PC-3 (cell line): ENCODE measurements around the gene APMAP. TPM values are rescaled to one million over a fixed set of nuclear protein-coding genes. Genes with fewer than 3 reads are reported as not detected.

Experiments
- ATAC-seq: fragments of 200-7000 bp; cut with Tn5 transposase; 2 replicates; pipeline ENCODE4 v1.9.1; 2020; ENCODE audit warnings: mild to moderate bottlenecking, moderate library complexity
- BruUV-seq: library from RNA; stranded (reverse); fragments of 400-500 nt; replicated peaks from 2 replicates; lab custom pipeline; 2021; lab: Mats Ljungman, UMichigan
- CTCF ChIA-PET: fragments of 300-600 bp; sonication (Branson Sonifier 250); formaldehyde crosslinking; loops from one replicate; lab custom pipeline; 2022; ENCODE audit warnings: antibody characterized with exemption; lab: Charles Lee
- POLR2A ChIA-PET: fragments of 300-600 bp; sonication (Branson Sonifier 250); formaldehyde crosslinking; loops from one replicate; lab custom pipeline; 2022; ENCODE audit warnings: antibody characterized with exemption; ENCODE audit not compliant: unreplicated experiment; lab: Charles Lee
- DNase-seq: peaks from one replicate; pipeline ENCODE4 v3.0.0-alpha.2; 2015
- H2AFZ ChIP-seq: fragments of 300-600 bp; sonication (generic); 2 replicates; pipeline ENCODE4 v1.6.0; 2016; ENCODE audit warnings: antibody characterized with exemption, low read length
- H3F3A ChIP-seq: fragments of 300-600 bp; sonication (generic); one replicate; pipeline ENCODE4 v1.6.0; 2017; ENCODE audit warnings: antibody characterized with exemption, low read length, control low read depth, mild to moderate bottlenecking; ENCODE audit not compliant: unreplicated experiment
- H3K27ac ChIP-seq: fragments of 300-600 bp; sonication (generic); 2 replicates; pipeline ENCODE4 v1.5.1; 2016; ENCODE audit warnings: mild to moderate bottlenecking, low read length
- H3K27me3 ChIP-seq: fragments of 300-600 bp; sonication (generic); 2 replicates; pipeline ENCODE4 v1.6.1; 2016; ENCODE audit warnings: low read length, mixed read lengths
- H3K36me3 ChIP-seq: fragments of 300-600 bp; sonication (generic); 2 replicates; pipeline ENCODE4 v1.6.1; 2016; ENCODE audit warnings: low read depth, mixed run types, low read length, mixed read lengths
- H3K4me1 ChIP-seq: fragments of 300-600 bp; sonication (generic); 2 replicates; pipeline ENCODE4 v1.5.1; 2016; ENCODE audit warnings: low read length; ENCODE audit not compliant: insufficient read depth
- H3K4me2 ChIP-seq: fragments of 300-600 bp; sonication (generic); 2 replicates; pipeline ENCODE4 v1.6.0; 2016; ENCODE audit warnings: low read length
- H3K4me3 ChIP-seq: fragments of 300-600 bp; sonication (generic); 2 replicates; pipeline ENCODE4 v1.5.1; 2016; ENCODE audit warnings: mild to moderate bottlenecking, low read length, mixed read lengths
- H3K79me2 ChIP-seq: fragments of 300-600 bp; sonication (generic); 2 replicates; pipeline ENCODE4 v1.6.1; 2017; ENCODE audit warnings: low read length, mixed read lengths
- H3K9ac ChIP-seq: fragments of 300-600 bp; sonication (generic); 2 replicates; pipeline ENCODE4 v1.6.0; 2016; ENCODE audit warnings: mild to moderate bottlenecking, low read length
- H3K9me2 ChIP-seq: fragments of 300-600 bp; sonication (generic); replicated peaks from 2 replicates; pipeline ENCODE4 v1.6.1; 2016; ENCODE audit warnings: mixed run types, low read length, mixed read lengths
- H3K9me3 ChIP-seq: fragments of 300-600 bp; sonication (generic); 2 replicates; pipeline ENCODE4 v1.6.1; 2016; ENCODE audit warnings: low read length, mixed read lengths
- H4K20me1 ChIP-seq: fragments of 300-600 bp; sonication (generic); 2 replicates; pipeline ENCODE4 v1.6.1; 2016; ENCODE audit warnings: low read length, mixed read lengths
- EZH2 ChIP-seq: fragments of 300-600 bp; sonication (generic); IDR thresholded peaks from one replicate; pipeline ENCODE4 v1.6.1; 2017; ENCODE audit warnings: antibody characterized with exemption, mild to moderate bottlenecking, low read length; ENCODE audit not compliant: unreplicated experiment
- EZH2phosphoT487 ChIP-seq: fragments of 300-600 bp; sonication (generic); IDR thresholded peaks from 2 replicates; pipeline ENCODE4 v1.6.1; 2018; ENCODE audit warnings: mild to moderate bottlenecking, antibody characterized with exemption, low read length, borderline replicate concordance
- intact Hi-C: fragments of 100-400 bp; cut with micrococcal nuclease; formaldehyde crosslinking; loops from 2 replicates; pipeline ENCODE4 v1.9.0; 2023
- total RNA-seq: library from RNA; depleted of rRNA; stranded (reverse); fragments of >200 nt; gene quantifications from 2 replicates; pipeline ENCODE4 v1.2.3, GENCODE V29; 2014
- TF ChIP-seq, protein P1 (sequence below): fragments of 300-600 bp; sonication (generic); conservative IDR thresholded peaks from 2 replicates; pipeline ENCODE4 v1.5.1; 2017; ENCODE audit warnings: antibody characterized with exemption, low read depth, mild to moderate bottlenecking, low read length

APMAP gene
- total RNA-seq, 1 experiment from 2014 or later = 134 TPM

DNA sequence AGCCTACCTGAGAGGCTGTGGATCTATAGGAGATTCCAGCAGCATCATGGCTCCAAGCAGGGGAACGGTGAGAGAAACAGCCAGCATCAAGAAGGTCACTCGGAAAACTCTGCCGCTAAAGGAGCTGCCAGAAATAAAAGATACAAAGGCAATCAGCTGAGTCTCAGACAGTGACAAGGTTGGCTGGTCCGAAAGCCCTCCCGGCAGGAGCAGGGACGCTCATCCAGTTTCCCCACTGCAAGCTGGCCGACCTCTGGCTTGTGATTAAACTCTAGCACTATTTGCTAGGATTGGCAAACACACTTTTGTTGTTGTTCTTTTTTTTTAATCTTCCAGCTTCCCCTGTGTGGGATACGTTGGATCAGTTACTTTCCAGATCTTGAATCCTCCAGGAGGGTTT lies 8.7 kb downstream of the APMAP start:
- CTCF ChIA-PET = no interaction called here
- no peak overlapping the region for H3K9ac ChIP-seq
- H3K4me2 ChIP-seq = no peak overlapping the region
- H2AFZ ChIP-seq = no peak overlapping the region
- H3K79me2 ChIP-seq = peaks cover 49% of the 10 kb centered on the region
- no peak for DNase-seq
- H3K9me2 ChIP-seq = no peaks in the 10 kb centered on the region
- H3K9me3 ChIP-seq = no peaks in the 10 kb centered on the region
- no TSS peak for BruUV-seq
- H4K20me1 ChIP-seq = no peaks in the 10 kb centered on the region
- no peaks in the 10 kb centered on the region for H3K27me3 ChIP-seq
- no peak for TF ChIP-seq EZH2phosphoT487
- TF ChIP-seq EZH2 = no peak
- TF ChIP-seq, protein P1, sequence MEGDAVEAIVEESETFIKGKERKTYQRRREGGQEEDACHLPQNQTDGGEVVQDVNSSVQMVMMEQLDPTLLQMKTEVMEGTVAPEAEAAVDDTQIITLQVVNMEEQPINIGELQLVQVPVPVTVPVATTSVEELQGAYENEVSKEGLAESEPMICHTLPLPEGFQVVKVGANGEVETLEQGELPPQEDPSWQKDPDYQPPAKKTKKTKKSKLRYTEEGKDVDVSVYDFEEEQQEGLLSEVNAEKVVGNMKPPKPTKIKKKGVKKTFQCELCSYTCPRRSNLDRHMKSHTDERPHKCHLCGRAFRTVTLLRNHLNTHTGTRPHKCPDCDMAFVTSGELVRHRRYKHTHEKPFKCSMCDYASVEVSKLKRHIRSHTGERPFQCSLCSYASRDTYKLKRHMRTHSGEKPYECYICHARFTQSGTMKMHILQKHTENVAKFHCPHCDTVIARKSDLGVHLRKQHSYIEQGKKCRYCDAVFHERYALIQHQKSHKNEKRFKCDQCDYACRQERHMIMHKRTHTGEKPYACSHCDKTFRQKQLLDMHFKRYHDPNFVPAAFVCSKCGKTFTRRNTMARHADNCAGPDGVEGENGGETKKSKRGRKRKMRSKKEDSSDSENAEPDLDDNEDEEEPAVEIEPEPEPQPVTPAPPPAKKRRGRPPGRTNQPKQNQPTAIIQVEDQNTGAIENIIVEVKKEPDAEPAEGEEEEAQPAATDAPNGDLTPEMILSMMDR = no peak
- no peak for ATAC-seq
- H3F3A ChIP-seq = no peaks in the 10 kb centered on the region
- POLR2A ChIA-PET = no interaction called here
- no peaks in the 10 kb centered on the region for H3K4me1 ChIP-seq
- intact Hi-C loops = no loop called here
- H3K36me3 ChIP-seq = peaks cover 31% of the 10 kb centered on the region
- no peak overlapping the region for H3K27ac ChIP-seq
- no peak overlapping the region for H3K4me3 ChIP-seq

- H3K9me3 ChIP-seq = no peaks in the 10 kb centered on the region
- no peak overlapping the region for H3K9ac ChIP-seq
- ATAC-seq = no peak
- H3K9me2 ChIP-seq = no peaks in the 10 kb centered on the region
- H3K4me2 ChIP-seq = no peak overlapping the region
- BruUV-seq = no TSS peak
- H3F3A ChIP-seq = no peaks in the 10 kb centered on the region
- H3K36me3 ChIP-seq = peaks cover 47% of the 10 kb centered on the region
- H2AFZ ChIP-seq = no peak overlapping the region
- intact Hi-C loops = no loop called here
- TF ChIP-seq, protein P1 = no peak
- TF ChIP-seq EZH2 (no peak), EZH2phosphoT487 (no peak)
- ChIA-PET POLR2A (no interaction called here), CTCF (no interaction called here)
- H3K27me3 ChIP-seq = no peaks in the 10 kb centered on the region
- H4K20me1 ChIP-seq = no peaks in the 10 kb centered on the region
- peaks cover 28% of the 10 kb centered on the region for H3K79me2 ChIP-seq
- H3K27ac ChIP-seq = no peak overlapping the region
- H3K4me3 ChIP-seq = no peak overlapping the region
- H3K4me1 ChIP-seq = no peaks in the 10 kb centered on the region
- no peak for DNase-seq
These were observed 10.8 kb downstream of the APMAP start for GRCh38 chr20:24981790-24982189.

DNA sequence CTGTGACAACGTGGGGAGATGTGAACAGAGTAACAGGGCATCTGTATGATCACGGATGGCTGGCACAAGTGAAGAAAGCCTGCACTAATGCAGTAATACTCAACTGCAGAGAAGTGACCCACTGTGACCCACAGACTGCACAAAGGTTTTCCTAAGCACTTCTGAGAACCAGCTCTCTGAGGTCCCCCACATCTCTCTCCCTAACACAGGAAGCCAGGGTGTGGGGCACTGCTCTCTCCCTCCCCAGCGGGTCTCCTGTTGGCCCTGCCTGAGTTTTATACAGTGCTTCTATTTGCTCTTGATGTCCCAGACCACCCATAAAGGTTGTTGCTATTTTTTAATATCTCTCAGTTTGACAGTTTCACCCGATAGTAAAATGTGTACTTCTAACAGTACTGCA lies 11.3 kb downstream of the APMAP start:
- Histone ChIP-seq H3K4me3 (no peak overlapping the region), H3K4me1 (no peaks in the 10 kb centered on the region), H2AFZ (no peak overlapping the region), H3K9me3 (no peaks in the 10 kb centered on the region), H3K27ac (no peak overlapping the region), H4K20me1 (no peaks in the 10 kb centered on the region), H3K4me2 (no peak overlapping the region), H3K9ac (no peak overlapping the region), H3K27me3 (no peaks in the 10 kb centered on the region), H3K79me2 (peaks cover 23% of the 10 kb centered on the region), H3K9me2 (no peaks in the 10 kb centered on the region), H3F3A (no peaks in the 10 kb centered on the region), H3K36me3 (peaks cover 52% of the 10 kb centered on the region)
- ATAC-seq = no peak
- ChIA-PET CTCF (no interaction called here), POLR2A (no interaction called here)
- BruUV-seq = no TSS peak
- TF ChIP-seq EZH2 (no peak), EZH2phosphoT487 (no peak)
- TF ChIP-seq, protein P1 = no peak
- intact Hi-C loops = no loop called here
- no peak for DNase-seq
